Measurements from ENCODE around the gene CASKIN2.
"Not testable (repeated sequence)": the region's sequence is repeated elsewhere in the genome, so short reads cannot be mapped to it uniquely, and the experiment has no call there.

Gene CASKIN2

GRCh38 chr17:75521290-75521689 is 6.0 kb upstream of the CASKIN2 start:
- no peak for DNase-seq (ENCODE audit: low spot score)

- not testable (repeated sequence) for DNase-seq (ENCODE audit: low spot score)
These were observed 5.1 kb upstream of the CASKIN2 start for GRCh38 chr17:75520413-75520812.

- no peak for DNase-seq (ENCODE audit: low spot score)
These were observed 3.7 kb upstream of the CASKIN2 start for GRCh38 chr17:75518983-75519537.

GRCh38 chr17:75518201-75518600 is 2.9 kb upstream of the CASKIN2 start:
- peak; percentile 50 for DNase-seq (ENCODE audit: low spot score)

- DNase-seq (ENCODE audit: low spot score) = peak; percentile 29
These were observed 2.0 kb upstream of the CASKIN2 start for GRCh38 chr17:75517297-75517865.

GRCh38 chr17:75516619-75517296 is 1.4 kb upstream of the CASKIN2 start:
- DNase-seq (ENCODE audit: low spot score) = no peak

- peak; percentile 93 for DNase-seq (ENCODE audit: low spot score)
These were observed 900 bp upstream of the CASKIN2 start, which contains the start of gene TSEN54 for GRCh38 chr17:75516255-75516618. Gene TSEN54, plus strand, starts transcription at chr17:75516528. Its CDS starts 33 bp downstream, at chr17:75516561.

GRCh38 chr17:75514919-75515495 is 330 bp downstream of the CASKIN2 start:
- no peak for DNase-seq (ENCODE audit: low spot score)

GRCh38 chr17:75514299-75514918 is 928 bp downstream of the CASKIN2 start:
- DNase-seq (ENCODE audit: low spot score) = no peak

GRCh38 chr17:75513641-75514000 is 1.7 kb downstream of the CASKIN2 start:
- DNase-seq (ENCODE audit: low spot score) = no peak

GRCh38 chr17:75512926-75513640 is 2.3 kb downstream of the CASKIN2 start:
- no peak for DNase-seq (ENCODE audit: low spot score)

GRCh38 chr17:75511610-75512575 is 3.4 kb downstream of the CASKIN2 start:
- DNase-seq (ENCODE audit: low spot score) = no peak

- DNase-seq (ENCODE audit: low spot score) = no peak
These were observed 4.1 kb downstream of the CASKIN2 start for GRCh38 chr17:75511270-75511609.

- no peak for DNase-seq (ENCODE audit: low spot score)
These were observed 5.6 kb downstream of the CASKIN2 start for GRCh38 chr17:75509528-75510258.

- no peak for DNase-seq (ENCODE audit: low spot score)
These were observed 6.4 kb downstream of the CASKIN2 start for GRCh38 chr17:75508931-75509361.

- DNase-seq (ENCODE audit: low spot score) = no peak
These were observed 7.3 kb downstream of the CASKIN2 start for GRCh38 chr17:75507733-75508719.

- DNase-seq (ENCODE audit: low spot score) = no peak
These were observed 8.4 kb downstream of the CASKIN2 start for GRCh38 chr17:75506888-75507287.

- no peak for DNase-seq (ENCODE audit: low spot score)
These were observed 9.2 kb downstream of the CASKIN2 start for GRCh38 chr17:75506134-75506533.

GRCh38 chr17:75505640-75506039 is 9.7 kb downstream of the CASKIN2 start:
- no peak for DNase-seq (ENCODE audit: low spot score)

Measured in CD4-positive, alpha-beta T cell treated with Interleukin-15 for 4 hours (primary cell).